HG03439 (cell line): ENCODE data around the gene EIPR1.
"Not testable (repeated sequence)": the region's sequence is repeated elsewhere in the genome, so short reads cannot be mapped to it uniquely, and the experiment has no call there.

ENCODE experiments used
- ATAC-seq: cut with Tn5 transposase; IDR thresholded peaks from one replicate; pipeline ENCODE4 v1.9.1; 2021; ENCODE audit warnings: mild to moderate bottlenecking, moderate library complexity; ENCODE audit not compliant: unreplicated experiment

The EIPR1 gene

DNA sequence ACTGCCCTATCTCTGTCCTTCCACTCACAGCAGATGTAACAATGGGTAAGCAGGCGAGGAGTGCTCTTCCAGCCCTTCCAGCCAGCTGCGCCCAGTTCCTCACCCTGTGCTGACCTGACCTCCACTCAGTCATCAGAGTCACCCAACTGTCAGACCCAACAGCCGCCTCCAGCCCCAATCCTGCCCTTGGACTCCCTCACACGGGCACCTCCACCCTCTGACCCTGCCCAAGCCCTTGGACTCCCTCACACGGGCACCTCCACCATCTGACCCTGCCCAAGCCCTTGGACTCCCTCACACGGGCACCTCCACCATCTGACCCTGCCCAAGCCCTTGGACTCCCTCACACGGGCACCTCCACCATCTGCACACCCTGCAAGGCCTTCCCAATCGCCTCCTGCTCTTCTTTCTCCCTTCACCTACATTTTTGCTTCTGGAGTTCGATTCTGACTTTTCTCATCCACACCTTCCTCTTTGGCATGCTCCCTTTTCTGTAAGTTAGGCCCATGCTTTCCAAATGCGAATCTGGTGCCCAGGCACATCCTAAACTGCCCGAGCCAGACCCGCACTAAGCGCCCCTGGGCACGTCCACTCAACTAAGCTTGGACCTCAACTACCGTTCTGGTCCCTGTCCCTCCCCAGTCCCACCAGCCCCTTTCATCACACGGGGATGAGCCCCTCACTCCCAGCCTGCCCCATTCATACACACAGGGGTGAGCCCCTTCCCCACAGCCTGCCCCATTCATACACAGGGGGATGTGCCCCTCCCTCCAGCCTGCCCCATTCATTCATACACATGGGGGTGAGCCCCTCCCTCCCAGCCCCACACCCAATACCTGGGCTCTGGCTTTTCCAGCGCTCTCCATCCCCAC lies 15.9 kb downstream of the EIPR1 start:
- ATAC-seq, result no peak

DNA sequence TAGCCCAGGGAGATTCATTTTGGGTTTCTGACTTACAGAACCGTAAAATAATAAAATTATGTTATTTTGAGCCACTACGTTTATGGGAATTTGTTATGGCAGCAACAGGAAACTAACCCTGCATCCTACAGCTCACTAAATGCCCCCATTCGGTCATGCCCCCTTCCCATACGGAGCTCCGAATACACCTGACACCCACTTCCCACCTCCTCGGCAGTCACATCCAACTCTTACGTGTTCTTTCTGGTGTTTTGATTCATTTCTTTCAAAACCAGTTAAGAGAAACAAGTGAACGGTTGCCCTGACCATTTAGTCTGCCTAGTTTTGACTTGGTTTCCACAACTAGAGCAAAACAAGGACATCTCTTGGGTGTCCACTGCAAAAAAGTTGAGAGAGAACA lies 19.7 kb downstream of the EIPR1 start:
- no peak for ATAC-seq

DNA sequence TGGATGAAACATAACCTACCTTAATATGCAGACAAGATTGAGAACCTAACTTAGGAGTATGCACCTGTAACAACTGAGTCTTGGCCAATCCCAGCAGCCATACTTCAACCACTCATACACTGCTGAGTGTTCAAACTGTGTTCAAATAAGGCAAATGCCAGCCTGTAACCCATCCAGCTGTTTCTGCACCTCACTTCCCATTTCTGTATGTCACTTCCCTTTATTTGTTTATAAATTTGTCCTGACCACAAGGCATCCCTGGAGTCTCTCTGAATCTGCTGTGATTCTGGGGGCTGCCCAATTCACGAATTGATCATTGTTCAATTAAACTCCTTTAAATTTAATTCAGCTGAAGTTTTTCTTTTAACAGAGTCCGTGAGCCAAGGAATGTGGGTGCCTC lies 20.2 kb downstream of the EIPR1 start:
- ATAC-seq, result not testable (repeated sequence)

DNA sequence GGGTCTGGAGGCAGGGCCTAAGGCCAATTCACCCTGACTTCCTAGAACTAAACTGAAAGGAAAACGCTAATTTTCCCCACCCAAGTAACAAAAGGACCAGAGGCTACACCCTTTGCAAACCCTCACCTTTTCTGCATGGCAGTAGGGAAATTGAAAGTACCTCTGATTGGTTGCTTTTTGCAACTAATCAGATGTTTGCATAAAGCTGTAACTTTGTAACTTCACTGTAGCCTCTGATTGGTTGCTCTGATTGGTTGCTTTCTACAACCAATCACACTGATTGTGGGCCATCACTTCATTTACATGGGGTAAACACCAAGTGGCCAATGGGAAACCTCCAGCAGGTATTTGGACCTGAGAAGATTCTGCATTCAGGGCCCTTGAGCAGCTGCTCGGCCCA lies 20.8 kb downstream of the EIPR1 start:
- no peak for ATAC-seq

DNA sequence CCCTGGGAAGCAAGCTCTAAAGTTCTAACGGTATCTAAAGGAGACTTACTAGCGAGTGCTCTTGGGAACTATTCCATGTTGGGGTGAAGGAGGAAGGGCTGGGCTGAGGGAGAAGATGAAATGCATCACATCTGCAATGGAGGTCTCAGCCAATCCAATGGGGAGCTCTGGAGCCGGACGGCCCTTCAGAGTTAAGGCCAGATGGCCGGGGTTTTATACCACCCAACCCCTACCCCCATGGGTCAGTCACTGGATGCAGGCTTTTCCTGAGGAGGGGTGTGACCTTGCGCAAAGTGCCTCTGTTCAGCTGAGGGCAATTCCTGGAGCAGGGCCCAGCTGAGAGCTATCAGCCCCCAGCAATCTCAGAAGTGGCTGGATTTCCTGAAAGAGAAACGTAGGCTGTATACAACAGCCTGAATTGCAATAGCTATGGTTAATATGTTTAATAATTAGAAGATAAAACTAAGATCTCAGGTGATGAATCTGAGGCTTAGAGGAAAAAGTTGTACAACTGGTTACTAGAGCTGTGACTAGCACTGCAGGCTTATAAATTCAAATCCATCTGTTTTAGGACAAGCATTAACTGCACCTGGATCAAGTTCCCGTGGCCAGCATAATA lies 21.6 kb downstream of the EIPR1 start:
- ATAC-seq, result no peak

DNA sequence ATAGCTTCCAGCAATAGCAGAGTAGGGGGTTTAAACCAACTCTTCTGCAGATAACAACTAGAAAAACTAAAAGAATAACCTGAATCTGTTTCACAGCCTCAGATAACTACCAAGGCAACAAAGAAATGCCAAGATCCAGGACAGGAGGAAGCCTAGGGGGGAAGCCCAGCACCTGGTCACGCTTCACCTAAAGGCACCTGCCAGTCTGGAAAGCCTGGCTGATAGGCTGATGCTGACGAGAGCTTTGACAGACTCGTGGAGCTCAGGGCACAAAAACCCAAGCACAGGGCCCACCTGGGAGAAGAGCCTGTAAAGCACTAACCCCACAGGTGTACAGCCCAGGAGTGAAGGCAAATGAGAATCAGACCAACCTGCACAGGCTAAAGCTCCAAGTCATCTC lies 22.6 kb downstream of the EIPR1 start:
- no peak for ATAC-seq

DNA sequence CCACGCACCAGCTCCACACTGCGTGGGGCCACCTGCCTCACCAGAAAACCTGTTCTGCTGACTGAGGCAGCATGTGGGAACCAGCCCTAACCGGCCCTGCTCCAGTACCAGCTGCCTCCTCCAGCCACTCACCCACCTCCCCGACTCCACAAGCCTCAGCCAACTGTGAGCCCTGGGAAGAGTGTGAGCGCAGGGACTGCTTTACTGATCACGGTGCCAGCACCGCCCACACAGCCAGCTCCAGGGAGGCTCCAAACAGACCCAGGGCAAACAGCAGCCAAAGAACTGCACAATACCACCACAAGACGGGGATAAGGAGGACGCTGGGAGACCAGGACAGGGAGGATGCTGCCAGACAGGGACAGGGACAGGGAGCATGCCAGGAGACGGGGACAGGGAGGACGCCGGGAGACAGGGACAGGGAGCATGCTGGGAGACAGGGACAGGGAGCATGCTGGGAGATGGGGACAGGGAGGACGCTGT lies 28.4 kb downstream of the EIPR1 start:
- ATAC-seq, result no peak

DNA sequence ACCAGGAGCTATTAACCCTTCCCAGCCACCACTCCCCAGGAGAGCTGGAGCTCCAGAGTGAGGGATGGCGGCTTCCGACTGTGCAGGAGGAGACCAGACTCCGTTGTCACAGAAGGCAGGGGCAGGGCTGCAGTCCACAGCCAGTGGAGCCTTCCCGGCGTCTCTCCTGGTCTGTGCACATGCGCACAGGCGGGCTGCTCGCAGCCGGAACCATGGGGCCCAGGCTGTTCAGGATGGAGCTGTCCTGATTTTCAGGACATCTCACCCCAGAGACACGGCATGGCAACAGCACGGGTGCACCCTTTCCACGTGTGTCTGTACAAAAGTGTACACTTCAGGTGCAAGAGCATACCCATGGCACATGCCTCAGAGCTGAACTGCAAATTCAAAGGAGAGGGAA lies 28.9 kb downstream of the EIPR1 start:
- no peak for ATAC-seq

DNA sequence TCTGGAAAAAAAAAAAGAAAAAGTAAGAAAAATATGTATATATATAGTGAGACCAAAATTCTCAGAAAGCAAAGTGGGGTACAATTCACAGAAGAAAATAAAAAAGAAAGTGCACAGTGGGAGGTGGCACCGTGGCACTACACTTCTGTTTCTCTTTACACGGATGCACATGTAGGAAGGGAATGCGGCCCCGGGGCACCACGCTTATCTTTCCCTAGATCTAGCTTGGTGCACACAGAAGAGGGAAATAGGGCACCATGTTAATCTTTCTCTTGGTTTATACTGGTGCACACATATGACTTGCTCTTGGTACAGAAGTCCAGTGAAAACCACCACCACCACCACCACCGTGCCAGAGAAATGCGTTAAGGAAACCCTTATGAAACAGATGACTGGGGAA lies 32.0 kb downstream of the EIPR1 start:
- no peak for ATAC-seq

DNA sequence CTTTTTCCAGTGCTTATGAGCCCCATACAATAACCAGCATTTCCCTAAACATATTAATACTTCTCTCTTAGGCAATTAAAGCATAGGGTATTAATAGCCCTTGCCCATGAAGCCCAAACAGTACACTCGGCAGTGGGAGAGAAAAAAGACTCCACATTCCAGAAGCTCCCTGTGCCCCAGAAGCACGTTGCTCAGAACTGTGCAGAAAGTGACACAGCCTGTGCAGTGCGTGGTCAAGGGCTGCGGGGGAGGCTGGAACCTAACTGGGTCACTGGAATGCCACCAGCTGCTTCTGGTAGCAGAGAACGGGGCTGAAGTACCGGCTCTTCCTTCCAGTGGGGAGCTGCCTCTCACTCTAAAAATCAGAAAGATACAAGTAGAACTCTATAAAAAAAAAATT lies 32.7 kb downstream of the EIPR1 start:
- no peak for ATAC-seq

DNA sequence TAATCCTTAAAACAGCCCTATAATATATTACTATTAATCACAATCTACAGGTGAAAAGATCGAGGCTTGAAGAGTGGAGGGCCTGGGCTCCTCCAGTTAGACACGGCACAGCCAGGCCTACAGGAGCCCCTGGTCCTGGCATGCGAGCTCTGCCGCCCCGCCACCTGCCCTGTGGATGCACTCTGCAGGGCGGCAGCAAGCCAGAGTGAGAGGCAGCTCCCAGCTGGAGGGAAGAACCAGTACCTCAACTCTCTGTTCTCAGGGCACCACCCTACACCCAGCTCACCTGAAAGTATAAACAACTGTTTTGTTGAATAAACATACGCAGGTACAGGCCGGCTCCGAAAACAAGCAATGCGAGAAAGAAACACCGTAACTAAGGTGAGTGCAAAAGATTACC lies 34.6 kb downstream of the EIPR1 start:
- no peak for ATAC-seq

DNA sequence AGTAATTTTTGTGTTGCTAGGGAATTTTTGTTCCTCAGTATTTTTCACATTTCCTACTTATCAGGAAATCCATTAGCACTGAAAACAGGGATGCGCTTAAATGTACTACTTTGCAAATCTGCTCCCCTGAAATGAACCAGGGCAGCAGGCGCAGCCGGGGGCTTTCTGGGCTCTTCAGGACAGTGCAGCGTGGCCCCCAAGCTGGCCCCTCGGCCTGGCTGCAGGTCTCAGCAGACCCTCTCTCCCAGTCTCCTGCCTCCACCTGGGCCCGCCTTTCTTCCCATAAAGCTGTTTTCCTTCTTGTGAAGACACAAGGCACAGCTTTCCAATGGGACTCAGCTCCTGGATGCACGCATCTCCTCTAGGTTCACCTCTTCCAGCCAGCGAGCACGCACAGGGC lies 35.3 kb downstream of the EIPR1 start:
- no peak for ATAC-seq

DNA sequence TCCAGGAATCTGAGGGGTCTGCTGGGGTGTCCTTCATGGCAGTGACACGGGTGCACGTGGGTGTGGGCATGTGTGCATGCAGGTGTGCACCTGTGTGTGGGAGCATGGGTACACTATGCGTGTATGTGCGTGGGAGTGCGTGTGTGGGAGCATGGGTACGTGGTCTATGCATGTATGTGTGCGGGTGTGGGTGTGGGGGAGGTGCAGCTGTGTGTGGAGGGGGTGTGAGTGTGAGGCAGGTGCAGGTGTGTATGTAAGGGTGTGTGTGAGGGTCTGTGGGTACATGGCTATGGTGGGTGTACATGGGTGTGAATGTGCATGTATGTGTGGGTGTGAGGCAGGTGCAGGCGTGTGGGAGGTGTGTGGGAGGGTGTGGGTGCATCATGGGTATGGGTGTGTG lies 36.3 kb downstream of the EIPR1 start:
- no peak for ATAC-seq

DNA sequence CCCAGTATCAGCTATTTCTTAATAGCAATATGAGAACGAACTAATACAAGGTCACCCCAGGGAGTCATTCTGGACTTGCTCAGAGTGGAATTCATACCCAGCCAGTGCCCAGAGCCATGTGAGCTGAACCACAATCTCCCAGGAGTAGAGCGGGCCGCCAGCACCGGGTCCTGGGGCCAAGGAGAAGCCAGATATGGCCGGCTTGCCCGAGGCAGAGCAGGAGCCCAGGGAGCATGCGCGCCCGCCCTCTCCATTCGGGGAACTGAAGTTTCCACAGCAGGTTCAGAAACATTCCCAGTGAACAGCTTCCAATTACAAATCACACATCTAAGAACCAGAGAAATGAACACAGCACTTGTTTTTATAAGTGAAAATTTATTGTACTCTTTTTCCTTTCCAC lies 37.5 kb downstream of the EIPR1 start:
- no peak for ATAC-seq

DNA sequence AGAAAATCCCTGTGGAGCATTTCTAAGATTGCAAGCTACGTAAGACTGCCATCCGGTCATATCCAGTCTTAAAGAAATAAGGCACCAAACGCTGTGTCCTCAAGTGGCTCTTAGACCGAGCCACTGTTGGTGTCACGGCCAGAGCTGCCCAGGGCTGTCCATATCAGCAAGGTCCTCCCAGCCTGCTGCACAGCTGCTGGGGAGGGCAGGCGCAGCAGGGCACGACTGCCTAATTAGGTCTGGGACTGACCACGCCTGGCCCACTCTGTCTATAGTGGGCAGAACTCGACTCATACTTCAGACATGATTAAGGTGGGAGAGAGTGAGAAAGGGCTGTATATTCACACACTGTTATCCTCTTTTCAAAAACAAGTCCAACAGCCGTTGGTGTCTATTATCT lies 39.3 kb downstream of the EIPR1 start:
- no peak for ATAC-seq

DNA sequence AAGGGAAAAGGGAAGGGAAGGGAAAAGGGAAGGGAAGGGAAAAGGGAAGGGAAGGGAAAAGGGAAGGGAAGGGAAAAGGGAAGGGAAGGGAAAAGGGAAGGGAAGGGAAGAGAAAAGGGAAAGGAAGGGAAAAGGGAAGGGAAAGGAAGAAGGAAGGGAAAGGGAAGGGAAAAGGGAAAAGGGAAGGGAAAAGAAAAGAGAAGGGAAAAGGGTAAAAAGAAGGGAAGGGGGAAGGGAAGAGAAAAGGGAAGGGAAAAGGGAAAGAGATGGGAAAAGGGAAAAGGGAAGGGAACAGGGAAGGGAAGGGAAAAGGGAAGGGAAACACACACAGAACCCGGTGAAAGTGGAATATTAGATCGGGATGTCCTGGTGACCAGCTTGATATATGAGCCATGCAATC lies 40.8 kb downstream of the EIPR1 start:
- ATAC-seq, result no peak

DNA sequence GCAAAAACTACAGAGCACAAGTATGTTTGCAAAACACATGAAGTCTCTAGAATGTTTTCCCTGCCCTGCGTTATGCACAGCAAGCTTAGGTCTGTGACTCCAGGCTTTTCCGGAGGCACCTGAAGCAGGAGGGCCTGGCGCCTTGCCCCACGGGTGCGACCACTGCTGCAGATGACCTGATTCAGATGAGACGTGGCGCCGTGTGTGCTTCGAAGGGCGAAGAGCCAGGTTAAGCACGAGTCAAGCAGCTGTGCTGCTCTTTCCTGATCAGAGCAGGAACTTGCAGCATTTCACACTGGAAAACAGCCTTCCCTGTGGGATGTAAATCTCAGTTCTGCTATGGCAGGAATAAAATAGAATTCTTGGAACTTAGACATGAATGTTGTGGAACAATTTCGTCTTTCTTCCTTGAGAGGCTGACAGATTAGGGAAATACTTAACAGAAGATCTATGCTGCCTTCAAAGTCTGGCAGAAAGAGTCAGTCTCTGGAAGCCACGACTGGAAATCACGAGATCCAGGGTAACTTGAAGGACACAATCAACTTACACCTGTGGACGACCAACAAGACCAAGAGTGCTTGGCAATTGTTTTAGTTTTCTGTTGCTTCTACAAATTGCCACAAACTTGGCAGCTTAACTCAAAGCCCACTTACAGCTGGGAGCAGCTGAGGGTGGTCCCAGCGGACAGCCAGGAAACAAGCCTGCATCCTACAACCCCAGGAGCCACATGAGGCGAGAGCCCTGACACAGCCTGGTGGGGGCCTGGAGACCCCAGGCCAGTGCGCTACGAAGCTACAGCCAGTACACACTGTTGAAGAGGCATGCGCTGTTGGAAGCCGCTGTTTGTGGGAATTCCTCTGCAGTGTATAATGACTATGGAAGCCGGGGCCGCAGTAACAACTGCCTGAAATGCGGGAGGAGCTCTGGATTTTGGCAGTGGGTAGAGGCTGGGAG lies 42.9 kb downstream of the EIPR1 start:
- ATAC-seq, result no peak

DNA sequence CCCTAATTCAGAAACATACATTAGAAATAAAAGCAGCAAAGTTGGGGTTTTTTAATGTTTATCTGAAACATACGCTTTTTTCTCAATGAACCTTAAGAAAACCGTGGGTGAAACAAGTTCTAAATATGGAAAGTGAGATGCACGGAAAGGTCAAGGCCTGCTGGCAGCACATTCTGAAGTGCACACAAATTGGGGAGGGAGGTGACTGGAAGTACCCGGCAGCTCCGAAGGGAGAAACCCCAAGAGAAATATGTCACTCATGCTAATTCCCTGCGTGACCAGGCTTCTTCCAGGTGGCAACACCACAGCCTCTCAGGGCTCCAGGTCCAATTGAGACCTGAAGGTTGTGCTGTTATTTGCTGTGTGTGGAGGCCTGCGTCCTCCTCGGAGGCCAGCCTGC lies 45.5 kb downstream of the EIPR1 start:
- no peak for ATAC-seq

DNA sequence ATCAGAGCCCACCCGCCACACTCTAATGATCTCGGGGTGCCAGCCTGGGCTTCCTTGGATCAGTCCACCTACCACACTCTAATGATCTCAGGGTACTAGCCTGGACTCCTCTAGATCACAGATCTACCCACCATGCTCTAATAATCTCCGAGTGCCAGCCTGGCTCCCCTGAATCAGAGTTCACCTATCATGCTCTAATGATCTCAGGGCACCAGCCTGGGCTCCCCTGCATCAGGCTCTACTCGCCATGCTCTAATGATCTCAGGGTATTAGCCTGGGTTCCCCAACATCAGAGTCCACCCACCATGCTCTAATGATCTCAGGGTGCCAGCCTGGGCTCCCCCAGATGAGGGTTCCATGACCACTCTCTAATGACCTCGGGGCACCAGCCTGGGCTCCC lies 48.1 kb downstream of the EIPR1 start:
- ATAC-seq, result no peak

DNA sequence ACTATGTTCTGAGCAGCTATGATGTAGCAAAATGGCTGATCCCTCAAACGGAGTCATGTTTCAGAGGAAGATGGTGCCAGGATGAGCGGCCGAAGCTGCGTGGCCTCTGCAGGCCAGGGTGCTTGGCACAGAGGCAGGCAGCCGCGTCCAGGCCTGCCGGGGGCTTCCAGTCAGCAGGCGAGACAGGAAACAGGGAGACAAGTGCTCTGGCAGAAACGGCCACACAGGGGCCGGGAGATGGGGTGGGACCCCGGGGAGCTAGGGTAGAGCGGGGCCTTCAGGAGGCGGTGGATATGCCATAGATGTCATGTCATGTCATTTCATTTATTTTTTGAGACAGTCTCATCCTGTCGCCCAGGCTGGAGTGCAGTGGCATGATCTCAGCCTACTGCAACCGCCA lies 50.7 kb downstream of the EIPR1 start:
- no peak for ATAC-seq

DNA sequence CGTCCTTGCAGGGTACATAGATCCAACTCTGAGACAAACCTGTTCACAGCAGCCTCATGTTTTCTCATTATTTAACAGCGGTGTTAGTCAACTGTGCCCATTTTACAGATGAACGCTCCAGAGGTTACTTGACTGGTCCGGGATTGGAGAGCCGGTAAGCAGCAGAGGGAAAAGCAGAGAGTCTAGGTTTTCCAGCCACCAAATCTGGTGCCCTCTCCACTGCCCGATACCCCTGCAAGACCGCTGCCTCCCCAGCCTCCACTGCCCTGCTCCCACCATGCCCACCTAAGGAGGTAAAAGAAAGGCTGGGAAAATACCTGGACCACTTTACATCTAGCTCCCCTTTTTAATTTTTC lies 51.5 kb downstream of the EIPR1 start:
- no peak for ATAC-seq
